Neural progenitor cell (in vitro differentiated cells): Measurements from ENCODE around the gene PROM2.

Experiments used
- EZH2 ChIP-seq: fragments of 200-600 bp; sonication (generic); IDR thresholded peaks from 2 replicates; pipeline ENCODE4 v1.6.1; 2017; ENCODE audit warnings: antibody characterized with exemption, mild to moderate bottlenecking, moderate library complexity
- EZH2phosphoT487 ChIP-seq: fragments of 200-600 bp; sonication (generic); IDR thresholded peaks from 2 replicates; pipeline ENCODE4 v1.6.1; 2017; ENCODE audit warnings: antibody characterized with exemption
- TF ChIP-seq, protein P1 (sequence below): fragments of 200-600 bp; sonication (generic); IDR thresholded peaks from 2 replicates; pipeline ENCODE4 v1.5.1; 2017; ENCODE audit warnings: antibody characterized with exemption, mild to moderate bottlenecking

DNA sequence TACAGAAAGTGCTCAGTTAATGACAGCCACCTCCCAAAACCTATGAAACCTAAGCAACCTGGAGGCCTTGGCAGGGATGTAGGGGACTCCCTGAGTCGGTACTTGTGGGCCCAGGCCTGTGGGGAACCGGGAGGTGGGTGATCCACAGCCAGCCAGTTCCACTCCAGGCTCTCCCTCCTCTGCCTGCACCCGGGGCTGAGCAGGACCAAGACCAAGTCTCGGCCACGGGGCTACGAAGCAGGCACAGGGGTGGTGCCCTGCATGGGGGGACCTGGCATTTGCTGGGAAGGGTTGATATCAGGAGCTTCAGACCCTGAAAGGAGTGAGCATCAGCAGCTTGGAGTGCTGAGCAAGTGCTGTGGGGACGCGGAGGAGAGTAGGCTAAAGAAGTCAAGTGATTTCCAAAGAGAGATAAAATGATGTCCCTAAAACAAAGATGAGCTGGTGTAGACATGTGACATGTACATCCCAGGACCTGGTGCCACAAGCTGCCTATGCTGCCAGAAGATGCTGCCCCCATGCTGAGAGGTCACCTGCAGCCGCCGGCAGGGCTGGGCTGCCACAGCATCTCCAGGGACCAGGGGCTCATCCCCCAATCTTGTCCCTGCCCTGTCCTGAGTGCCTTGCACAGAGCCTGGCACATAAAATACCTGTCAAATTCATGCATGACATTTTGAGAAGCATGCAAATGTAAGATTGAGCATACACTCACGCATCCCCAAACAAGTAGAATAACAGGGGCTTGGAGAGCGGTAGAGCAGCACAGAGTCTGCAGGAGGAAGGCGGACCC is 44.4 kb downstream of the PROM2 start:
- TF ChIP-seq, protein P1, sequence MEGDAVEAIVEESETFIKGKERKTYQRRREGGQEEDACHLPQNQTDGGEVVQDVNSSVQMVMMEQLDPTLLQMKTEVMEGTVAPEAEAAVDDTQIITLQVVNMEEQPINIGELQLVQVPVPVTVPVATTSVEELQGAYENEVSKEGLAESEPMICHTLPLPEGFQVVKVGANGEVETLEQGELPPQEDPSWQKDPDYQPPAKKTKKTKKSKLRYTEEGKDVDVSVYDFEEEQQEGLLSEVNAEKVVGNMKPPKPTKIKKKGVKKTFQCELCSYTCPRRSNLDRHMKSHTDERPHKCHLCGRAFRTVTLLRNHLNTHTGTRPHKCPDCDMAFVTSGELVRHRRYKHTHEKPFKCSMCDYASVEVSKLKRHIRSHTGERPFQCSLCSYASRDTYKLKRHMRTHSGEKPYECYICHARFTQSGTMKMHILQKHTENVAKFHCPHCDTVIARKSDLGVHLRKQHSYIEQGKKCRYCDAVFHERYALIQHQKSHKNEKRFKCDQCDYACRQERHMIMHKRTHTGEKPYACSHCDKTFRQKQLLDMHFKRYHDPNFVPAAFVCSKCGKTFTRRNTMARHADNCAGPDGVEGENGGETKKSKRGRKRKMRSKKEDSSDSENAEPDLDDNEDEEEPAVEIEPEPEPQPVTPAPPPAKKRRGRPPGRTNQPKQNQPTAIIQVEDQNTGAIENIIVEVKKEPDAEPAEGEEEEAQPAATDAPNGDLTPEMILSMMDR: no peak
- no peak for TF ChIP-seq EZH2
- TF ChIP-seq EZH2phosphoT487: no peak
